Caki2 (cell line): Measurements from ENCODE around the gene SERPINA5. TPM values are rescaled to one million over a fixed set of nuclear protein-coding genes. Genes with fewer than 3 reads are reported as not detected.

Source experiments
- DNase-seq: peaks from one replicate; pipeline ENCODE4 v3.0.0-alpha.2; 2015; ENCODE audit warnings: low read depth
- in situ Hi-C: cut with HindIII; loops from 2 replicates; pipeline ENCODE4 v1.10.0; 2016; ENCODE audit warnings: low sequenced_read_pairs, low pct_unique_long_range_greater_than_20kb, mixed read lengths
- total RNA-seq: library from RNA; depleted of rRNA; stranded (reverse); fragments of >200 nt; shearing (Covaris generic); gene quantifications from 2 replicates; pipeline ENCODE4 v1.2.3, GENCODE V29; 2014; ENCODE audit warnings: low replicate concordance

SERPINA5 gene
- total RNA-seq, 1 experiment from 2014 or later: 0.03 TPM

DNA sequence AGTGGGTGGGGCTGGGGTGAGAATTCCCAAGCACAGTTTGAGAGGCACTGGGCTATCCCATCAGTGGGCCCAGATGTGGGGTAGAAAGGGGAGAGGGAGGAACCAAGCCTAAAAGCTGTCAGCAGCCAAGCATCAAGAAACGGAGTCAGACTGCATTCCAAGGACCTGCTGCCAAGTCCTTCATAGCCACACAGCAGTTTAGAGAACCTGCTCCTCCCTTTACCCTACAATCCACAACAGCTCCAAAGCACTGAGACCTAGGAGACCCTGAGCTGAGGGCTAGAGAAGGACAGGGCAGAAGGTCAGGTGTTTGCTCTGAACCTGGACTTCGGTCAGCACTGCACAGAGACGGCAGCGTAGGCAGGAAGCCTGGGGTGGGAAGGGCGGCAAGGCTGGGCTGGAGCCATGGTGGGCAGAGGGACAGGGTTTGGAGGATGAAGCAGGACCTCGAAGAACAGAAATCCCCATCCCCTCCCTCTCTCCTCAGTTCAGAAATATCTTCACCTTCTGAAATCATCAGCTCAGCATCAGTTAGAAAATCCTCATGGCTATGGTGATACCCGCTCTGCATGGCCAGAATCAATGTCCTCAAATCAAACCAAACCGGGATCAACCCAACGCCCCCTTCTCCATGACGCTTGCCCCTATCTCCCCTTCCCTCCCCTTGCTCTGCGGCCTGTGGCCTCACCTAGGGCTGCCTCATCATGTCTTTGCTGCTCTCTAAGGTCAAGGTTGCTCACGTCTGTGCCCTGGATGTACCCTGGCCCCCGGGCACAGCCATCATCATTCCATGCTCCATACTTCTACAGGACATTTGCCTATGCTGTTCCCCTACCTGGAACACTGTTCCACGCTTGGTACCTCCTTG lies 32.9 kb upstream of the SERPINA5 start:
- no peak for DNase-seq
- in situ Hi-C loops: no loop called here

DNA sequence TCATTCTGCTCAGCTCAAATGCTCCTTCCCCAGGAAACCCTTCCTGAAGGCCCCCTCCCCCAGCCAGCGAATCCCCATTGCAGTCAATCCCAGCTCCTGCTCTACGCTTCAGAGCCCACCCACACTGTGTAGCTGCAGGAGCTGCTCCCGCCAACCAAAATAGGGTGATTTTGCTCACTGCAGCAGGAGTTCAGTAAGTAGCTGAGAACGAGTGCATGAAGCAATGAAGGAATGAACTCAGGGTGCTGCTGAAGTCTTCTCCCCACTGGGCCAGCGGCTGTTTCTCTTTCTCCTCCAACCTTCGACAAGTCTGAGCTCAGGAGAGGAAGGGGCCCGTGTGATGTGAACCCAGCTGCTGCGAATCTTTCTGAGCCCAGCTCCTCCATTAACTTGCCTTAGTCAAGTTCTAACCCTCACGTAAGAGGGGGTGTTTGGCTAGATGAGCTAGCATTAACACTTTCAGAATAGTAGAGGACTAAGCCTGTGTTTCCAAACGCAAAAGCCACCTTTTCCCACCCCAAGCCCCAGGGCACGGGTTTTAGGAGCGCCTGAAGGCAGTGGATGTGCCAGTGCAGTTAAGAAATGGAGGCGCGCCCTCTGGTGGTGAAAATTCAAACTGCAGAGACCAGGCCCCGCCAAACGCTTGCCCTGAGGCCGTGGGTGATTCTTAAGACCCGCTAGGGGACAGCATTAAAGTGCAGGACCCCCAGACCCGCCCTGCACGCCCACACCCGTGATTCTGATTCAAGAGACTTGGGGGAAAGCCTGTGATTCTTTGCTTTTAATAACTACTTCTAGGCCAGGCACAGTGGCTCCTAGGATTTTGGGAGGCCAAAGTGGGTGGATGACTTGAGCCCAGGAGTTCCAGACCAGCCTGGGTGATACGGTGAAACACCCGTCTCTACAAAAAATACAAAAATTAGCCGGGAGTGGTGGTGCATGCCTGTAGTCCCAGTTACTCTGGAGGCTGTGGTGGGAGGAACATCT lies 31.9 kb upstream of the SERPINA5 start:
- in situ Hi-C loops: no loop called here
- peak; percentile 23 for DNase-seq

DNA sequence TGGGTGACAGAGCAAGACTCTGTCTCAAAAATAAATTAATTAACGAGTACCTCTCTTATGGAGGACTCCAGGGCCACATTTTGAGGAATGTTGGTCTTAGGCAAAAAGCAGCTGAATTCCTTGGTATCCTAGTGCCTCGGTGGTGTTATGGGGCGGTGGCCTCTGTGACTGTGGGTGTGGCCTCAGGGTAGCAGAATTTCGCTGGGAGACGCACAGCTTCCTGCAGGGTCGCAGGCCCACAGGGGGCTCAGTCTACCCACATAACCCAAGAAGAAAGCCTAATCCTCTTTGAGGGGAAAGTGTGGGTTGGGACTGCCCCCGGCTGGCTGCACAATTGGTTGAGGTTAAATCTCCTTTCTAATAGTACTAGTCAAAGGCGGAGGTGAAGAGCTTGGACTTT lies 31.2 kb upstream of the SERPINA5 start:
- in situ Hi-C loops: no loop called here

GRCh38 chr14:94555991-94556390 lies 25.2 kb upstream of the SERPINA5 start:
- in situ Hi-C loops: no loop called here
- DNase-seq: no peak

More for the DNA sequence above, 31.2 kb upstream of the SERPINA5 start:
- no peak for DNase-seq

DNA sequence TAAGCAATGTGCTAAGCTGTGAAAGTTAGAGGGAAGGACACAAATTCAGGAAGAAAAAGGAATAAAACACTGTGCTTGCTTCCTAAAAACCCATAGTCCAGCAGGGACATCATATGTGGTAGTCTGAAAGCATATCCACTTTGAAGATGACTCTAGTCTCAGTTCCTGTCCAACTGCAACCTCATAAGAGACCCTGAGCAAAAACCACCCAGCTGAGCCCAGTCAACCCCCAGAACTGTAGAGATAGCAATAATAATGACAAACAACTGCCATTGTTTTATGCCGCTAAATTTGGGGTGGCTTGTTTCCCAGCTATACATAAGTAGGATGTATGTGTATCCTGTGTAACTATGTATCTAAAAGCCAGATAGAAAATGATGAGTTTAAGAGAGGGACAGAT lies 23.9 kb upstream of the SERPINA5 start:
- no peak for DNase-seq
- in situ Hi-C loops: no loop called here

DNA sequence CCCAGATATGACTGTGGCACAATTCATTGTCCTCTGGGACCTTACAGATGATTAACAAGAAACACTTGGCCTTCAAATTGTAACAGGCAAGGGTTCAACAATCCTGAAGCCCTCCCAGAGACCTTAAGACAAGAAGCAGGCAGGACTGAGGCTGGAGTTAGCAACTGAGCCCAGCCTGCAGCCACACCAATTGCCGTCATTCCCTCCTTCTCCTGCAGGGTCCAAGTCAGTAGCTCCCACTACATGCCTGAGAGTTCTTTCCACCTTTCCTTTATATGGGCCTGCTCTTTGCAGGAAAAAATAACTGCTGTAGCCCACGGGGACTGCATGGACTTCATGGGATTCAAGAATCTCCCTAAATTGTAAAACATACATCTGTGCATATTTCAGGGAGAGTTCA lies 22.4 kb upstream of the SERPINA5 start:
- no peak for DNase-seq
- in situ Hi-C loops: no loop called here

DNA sequence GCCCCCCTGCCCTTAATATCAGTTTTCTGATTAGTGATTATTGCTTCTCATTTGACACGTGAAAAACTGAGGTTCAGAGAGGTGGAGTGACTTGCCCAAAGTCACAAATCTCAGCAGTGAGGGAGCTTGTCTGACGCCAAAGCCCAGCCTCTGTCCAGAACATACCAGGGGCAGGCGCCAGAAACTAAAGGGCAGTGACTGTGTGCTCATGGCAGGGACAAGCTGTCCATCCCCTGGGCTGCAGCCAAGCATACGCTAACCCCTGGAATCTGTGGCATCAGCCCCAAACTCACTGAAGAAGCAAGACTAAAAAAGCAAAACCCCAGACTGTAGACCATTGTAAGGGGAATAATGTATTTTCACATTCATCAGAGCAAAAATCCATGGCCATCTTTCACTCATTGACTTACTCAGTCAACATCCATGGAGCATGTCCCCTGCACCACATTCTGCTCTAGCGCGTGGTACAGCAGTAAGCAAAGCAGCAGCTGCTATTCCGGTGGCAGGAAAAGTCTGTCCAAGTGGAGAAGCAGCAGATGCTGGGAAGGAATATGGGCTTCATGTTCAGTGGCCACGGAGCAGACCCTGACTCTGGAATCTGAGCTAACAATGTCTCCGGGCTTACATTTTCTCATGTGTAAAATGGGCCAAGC lies 21.5 kb upstream of the SERPINA5 start:
- DNase-seq: no peak
- in situ Hi-C loops: no loop called here

- in situ Hi-C loops: no loop called here
- DNase-seq: no peak
These were observed 20.9 kb upstream of the SERPINA5 start for GRCh38 chr14:94560291-94560665.

- no peak for DNase-seq
- in situ Hi-C loops: no loop called here
These were observed 20.2 kb upstream of the SERPINA5 start, which contains the start of gene SERPINA4 for GRCh38 chr14:94560751-94561655. Gene SERPINA4 (plus strand): TSS chr14:94561442. CDS start chr14:94563483, 2,041 bp downstream.

DNA sequence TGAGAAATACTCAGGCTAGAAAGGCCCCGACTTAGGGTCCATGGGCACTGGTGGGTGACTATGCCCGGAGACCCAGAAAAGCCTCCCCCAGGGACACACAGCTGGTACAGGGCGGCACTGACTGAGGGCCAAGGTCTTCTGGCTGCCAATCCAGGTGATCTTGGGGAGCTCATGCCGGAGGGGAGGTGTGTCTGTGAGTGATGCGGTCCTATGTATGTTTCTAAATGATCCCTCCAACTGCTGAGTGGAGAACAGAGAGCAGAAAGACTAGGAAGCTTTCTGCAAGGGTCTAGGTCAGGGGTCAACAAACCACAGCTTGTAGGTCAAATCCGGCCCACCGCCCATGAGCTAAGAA lies 19.6 kb upstream of the SERPINA5 start:
- in situ Hi-C loops: no loop called here
- DNase-seq: no peak

GRCh38 chr14:94562022-94562421 lies 19.2 kb upstream of the SERPINA5 start:
- in situ Hi-C loops: no loop called here
- no peak for DNase-seq

DNA sequence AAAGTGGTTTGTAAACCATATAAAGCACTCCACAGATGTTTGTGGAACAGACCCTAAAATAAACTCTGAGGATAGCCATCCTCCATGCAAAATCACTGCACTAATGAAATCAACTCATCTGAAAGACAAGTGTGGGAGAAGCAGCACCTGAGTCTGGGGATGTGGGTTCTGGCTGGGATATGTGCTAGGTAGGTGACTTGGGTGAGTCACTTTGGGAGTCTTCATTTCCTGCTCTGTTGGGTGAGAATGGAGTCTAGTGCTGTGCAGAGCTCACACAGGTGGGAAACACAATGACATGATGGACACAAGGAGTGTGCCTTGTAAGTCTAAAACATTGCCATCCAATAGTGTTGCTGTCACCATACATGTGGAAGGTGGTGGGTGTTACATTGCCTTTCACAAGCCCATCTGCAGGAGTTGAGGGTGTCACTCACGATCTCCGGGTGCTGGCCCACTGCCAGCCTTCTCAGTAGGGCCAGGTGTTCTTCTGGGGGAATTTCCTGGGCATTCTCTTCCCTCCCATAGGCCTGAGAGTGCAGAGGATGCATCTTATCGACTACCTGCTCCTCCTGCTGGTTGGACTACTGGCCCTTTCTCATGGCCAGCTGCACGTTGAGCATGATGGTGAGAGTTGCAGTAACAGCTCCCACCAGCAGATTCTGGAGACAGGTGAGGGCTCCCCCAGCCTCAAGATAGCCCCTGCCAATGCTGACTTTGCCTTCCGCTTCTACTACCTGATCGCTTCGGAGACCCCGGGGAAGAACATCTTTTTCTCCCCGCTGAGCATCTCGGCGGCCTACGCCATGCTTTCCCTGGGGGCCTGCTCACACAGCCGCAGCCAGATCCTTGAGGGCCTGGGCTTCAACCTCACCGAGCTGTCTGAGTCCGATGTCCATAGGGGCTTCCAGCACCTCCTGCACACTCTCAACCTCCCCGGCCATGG lies 18.0 kb upstream of the SERPINA5 start:
- no peak for DNase-seq
- in situ Hi-C loops: no loop called here

- in situ Hi-C loops: no loop called here
- DNase-seq: no peak
These were observed 16.8 kb upstream of the SERPINA5 start for GRCh38 chr14:94564381-94564780.

DNA sequence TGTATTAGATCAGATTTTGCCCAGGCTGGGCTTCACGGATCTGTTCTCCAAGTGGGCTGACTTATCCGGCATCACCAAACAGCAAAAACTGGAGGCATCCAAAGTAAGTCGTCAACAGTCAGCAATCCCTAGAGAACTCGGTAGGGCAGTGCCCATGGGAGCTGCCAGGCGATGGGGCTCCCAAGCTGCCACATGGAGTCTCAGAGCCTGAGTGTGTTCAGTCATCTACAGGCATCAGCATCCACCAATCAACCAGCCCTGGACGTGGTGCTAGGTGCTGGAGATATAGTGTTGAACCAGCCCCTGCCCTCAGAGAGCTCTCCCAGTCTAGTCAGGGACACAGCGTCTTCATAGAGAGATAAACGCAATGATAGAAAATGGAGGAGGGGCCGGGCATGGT lies 13.0 kb upstream of the SERPINA5 start:
- in situ Hi-C loops: no loop called here
- no peak for DNase-seq

GRCh38 chr14:94569381-94570001 lies 11.7 kb upstream of the SERPINA5 start:
- DNase-seq: no peak
- in situ Hi-C loops: no loop called here

GRCh38 chr14:94570002-94570400 lies 11.2 kb upstream of the SERPINA5 start:
- in situ Hi-C loops: no loop called here
- no peak for DNase-seq
